HepG2 (cell line): ENCODE measurements around the gene SCYL1. TPM values are rescaled to one million over a fixed set of nuclear protein-coding genes. Genes with fewer than 3 reads are reported as not detected.

Source experiments
- BORCS8-MEF2B ChIP-seq: sonication (generic); formaldehyde crosslinking; IDR thresholded peaks from 2 replicates; pipeline ENCODE4 v1.8.0; 2022; ENCODE audit warnings: mild to moderate bottlenecking, missing genetic modification reagents
- CAMTA2 ChIP-seq: sonication (generic); formaldehyde crosslinking; IDR thresholded peaks from 2 replicates; pipeline ENCODE4 v1.4.0; 2020; ENCODE audit warnings: mild to moderate bottlenecking, missing genetic modification reagents, borderline replicate concordance
- DRAP1 ChIP-seq: IDR thresholded peaks from 2 replicates; pipeline ENCODE4 v1.6.1; 2016; ENCODE audit warnings: missing genetic modification reagents, missing compliant biosample characterization
- ETV5 ChIP-seq: IDR thresholded peaks from 2 replicates; pipeline ENCODE4 v1.6.1; 2018; ENCODE audit warnings: missing biosample characterization, missing genetic modification reagents, inconsistent platforms, borderline replicate concordance
- IRF9 ChIP-seq: sonication (generic); formaldehyde crosslinking; IDR thresholded peaks from 2 replicates; pipeline ENCODE4 v1.8.0; 2022; ENCODE audit warnings: missing genetic modification reagents, mild to moderate bottlenecking, borderline replicate concordance
- KLF6 ChIP-seq: IDR thresholded peaks from 2 replicates; pipeline ENCODE4 v1.8.0; 2016; ENCODE audit warnings: missing biosample characterization, missing genetic modification reagents
- NONO ChIP-seq, 2 experiments: fragments of 450-650 bp in 1 of 2; sonication (generic) in 1 of 2; formaldehyde crosslinking in 1 of 2; IDR thresholded peaks in 1 of 2; conservative IDR thresholded peaks in 1 of 2; 2 replicates each; pipeline versions ENCODE4 v1.6.1 to v1.8.0; 2017 to 2022; ENCODE audit warnings: mild to moderate bottlenecking in 1 of 2, missing genetic modification reagents in 1 of 2, moderate library complexity in 1 of 2
- PRDM15 ChIP-seq: sonication (generic); formaldehyde crosslinking; IDR thresholded peaks from 2 replicates; pipeline ENCODE4 v1.4.0; 2020; ENCODE audit warnings: missing genetic modification reagents
- SAFB2 ChIP-seq: sonication (generic); formaldehyde crosslinking; IDR thresholded peaks from 2 replicates; pipeline ENCODE4 v1.5.1; 2020; ENCODE audit warnings: missing genetic modification reagents, low read depth, mild to moderate bottlenecking, borderline replicate concordance
- TBL1XR1 ChIP-seq: fragments of 150-350 bp; IDR thresholded peaks from 2 replicates; pipeline ENCODE4 v1.6.1; 2014; ENCODE audit warnings: borderline replicate concordance, low read length; ENCODE audit not compliant: partially characterized antibody
- TBX2 ChIP-seq: sonication (generic); formaldehyde crosslinking; IDR thresholded peaks from 2 replicates; pipeline ENCODE4 v1.5.0; 2020; ENCODE audit warnings: missing genetic modification reagents, mild to moderate bottlenecking, borderline replicate concordance
- YEATS4 ChIP-seq: sonication (generic); formaldehyde crosslinking; IDR thresholded peaks from 2 replicates; pipeline ENCODE4 v1.4.0; 2020; ENCODE audit warnings: missing genetic modification reagents, borderline replicate concordance
- ZFY ChIP-seq: sonication (generic); formaldehyde crosslinking; IDR thresholded peaks from 2 replicates; pipeline ENCODE4 v1.4.0; 2020; ENCODE audit warnings: missing genetic modification reagents
- ZNF232 ChIP-seq: sonication (generic); formaldehyde crosslinking; IDR thresholded peaks from 2 replicates; pipeline ENCODE4 v1.4.0; 2020; ENCODE audit warnings: missing genetic modification reagents, borderline replicate concordance
- ZNF367 ChIP-seq: sonication (generic); formaldehyde crosslinking; IDR thresholded peaks from 2 replicates; pipeline ENCODE4 v1.4.0; 2020; ENCODE audit warnings: missing genetic modification reagents, borderline replicate concordance
- ZNF570 ChIP-seq: sonication (generic); formaldehyde crosslinking; IDR thresholded peaks from 2 replicates; pipeline ENCODE4 v1.4.0; 2020; ENCODE audit warnings: mild to moderate bottlenecking, missing genetic modification reagents, borderline replicate concordance
- ZNF660 ChIP-seq: sonication (generic); formaldehyde crosslinking; IDR thresholded peaks from 2 replicates; pipeline ENCODE4 v1.5.1; 2020; ENCODE audit warnings: mild to moderate bottlenecking, low read depth, missing genetic modification reagents, borderline replicate concordance
- ZNF687 ChIP-seq: sonication (generic); formaldehyde crosslinking; IDR thresholded peaks from 2 replicates; pipeline ENCODE4 v1.5.1; 2020; ENCODE audit warnings: mild to moderate bottlenecking, missing genetic modification reagents, moderate library complexity
- ZNF792 ChIP-seq: IDR thresholded peaks from 2 replicates; pipeline ENCODE4 v1.6.1; 2016
- polyA plus RNA-seq, 8 experiments: library from polyadenylated mRNA; depleted of rRNA in 3 of 8; stranded (reverse) in 7 of 8; unstranded in 1 of 8; fragments of >200 nt; fragmentation: Illumina TruSeq in 4 of 8; extraction: Trizol in 4 of 8; gene quantifications; 2 replicates each; pipeline versions ENCODE4 v1.2.1 to v1.2.3, GENCODE V29; 2011 to 2016; ENCODE audit warnings: low read depth in 4 of 8, missing spikeins in 1 of 8, mixed read lengths in 1 of 8; ENCODE audit not compliant: insufficient read depth in 1 of 8
- total RNA-seq, 5 experiments: library from RNA; depleted of rRNA; stranded (reverse); fragments of >200 nt; fragmentation: Illumina TruSeq; extraction: Trizol; gene quantifications; 2 replicates each; pipeline ENCODE4 v1.2.3, GENCODE V29; 2016; ENCODE audit warnings: low read depth in 1 of 5

The SCYL1 gene
- total and polyA plus RNA-seq, 2 of the 13 experiments (the other 11 are each of a cell fraction or from before 2014, with no cell fraction given): 65.9 to 103 TPM

- TF ChIP-seq KLF6 (CRISPR knock-in tag) (0 out of 2 replicates have a peak, but pooled peaks have one; percentile 36), ZNF687 (peak; percentile 38), ZFY (0 out of 2 replicates have a peak, but pooled peaks have one; percentile 23), NONO (IDR thresholded peaks at IDR 0.05) (no peak), NONO (CRISPR knock-in tag; conservative IDR thresholded peaks at IDR 0.05) (peak; percentile 63; the same call in 1 of the 2 replicates), ETV5 (no peak), PRDM15 (CRISPR knock-in tag) (peak; percentile 92), CAMTA2 (CRISPR knock-in tag) (no peak), ZNF367 (no peak), TBX2 (peak; percentile 16; the same call in 1 of the 2 replicates), BORCS8-MEF2B (CRISPR knock-in tag) (no peak), ZNF570 (CRISPR knock-in tag) (no peak), IRF9 (CRISPR knock-in tag) (0 out of 2 replicates have a peak, but pooled peaks have one; percentile 29), ZNF792 (no peak), TBL1XR1 (no peak), YEATS4 (CRISPR knock-in tag) (no peak), ZNF232 (CRISPR knock-in tag) (no peak), ZNF660 (CRISPR knock-in tag) (no peak), DRAP1 (0 out of 2 replicates have a peak, but pooled peaks have one; percentile 35), SAFB2 (CRISPR knock-in tag) (no peak)
Measured at GRCh38 chr11:65560555-65561418, 35.9 kb downstream of the SCYL1 start (continued).
